Astrocyte (in vitro differentiated cells and primary cell): ENCODE results near the gene CDKN1A. TPM values are rescaled to one million over a fixed set of nuclear protein-coding genes. Genes with fewer than 3 reads are reported as not detected.

Experiments
- DNase-seq: peaks from one replicate; pipeline ENCODE4 v3.0.0-alpha.2; 2010; ENCODE audit warnings: low read depth
- FAIRE-seq: peaks from 2 replicates; lab custom pipeline; 2011; peaks lifted over from hg19 to GRCh38; lab: Jason Lieb, UNC
- H2AFZ ChIP-seq: 2 replicates; pipeline ENCODE4 v1.6.0; 2012; ENCODE audit warnings: low read depth, low read length, inconsistent platforms
- H3K27ac ChIP-seq: 2 replicates; pipeline ENCODE4 v1.5.1; 2011; ENCODE audit warnings: low read depth, low read length, inconsistent platforms
- H3K27me3 ChIP-seq: 2 replicates; pipeline ENCODE4 v1.6.0; 2011; ENCODE audit warnings: low read length, inconsistent platforms; ENCODE audit not compliant: insufficient read depth
- H3K36me3 ChIP-seq: 2 replicates; pipeline ENCODE4 v1.5.1; 2011; ENCODE audit warnings: low read length, inconsistent platforms; ENCODE audit not compliant: insufficient read depth
- H3K4me1 ChIP-seq: 2 replicates; pipeline ENCODE4 v1.5.1; 2011; ENCODE audit warnings: low read length, inconsistent platforms; ENCODE audit not compliant: insufficient read depth
- H3K4me2 ChIP-seq: 2 replicates; pipeline ENCODE4 v1.6.0; 2012; ENCODE audit warnings: low read length, inconsistent platforms
- H3K4me3 ChIP-seq: 2 replicates; pipeline ENCODE4 v1.5.1; 2011; ENCODE audit warnings: low read depth, mild to moderate bottlenecking, low read length, inconsistent platforms; ENCODE audit not compliant: insufficient read depth
- H3K79me2 ChIP-seq: 2 replicates; pipeline ENCODE4 v1.6.0; 2012; ENCODE audit warnings: mild to moderate bottlenecking, low read length, inconsistent platforms; ENCODE audit not compliant: insufficient read depth
- H3K9ac ChIP-seq: 2 replicates; pipeline ENCODE4 v1.6.0; 2012; ENCODE audit warnings: mild to moderate bottlenecking, low read length, inconsistent platforms
- H3K9me3 ChIP-seq: 2 replicates; pipeline ENCODE4 v1.5.1; 2012; ENCODE audit warnings: low read depth, mild to moderate bottlenecking, low read length, inconsistent platforms; ENCODE audit not compliant: insufficient read depth
- H4K20me1 ChIP-seq: 2 replicates; pipeline ENCODE4 v1.6.0; 2012; ENCODE audit warnings: low read length, inconsistent platforms; ENCODE audit not compliant: insufficient read depth
- H3K27ac Mint-ChIP-seq: one replicate; pipeline ENCODE4 v1.8.0; 2021; ENCODE audit warnings: mild to moderate bottlenecking, mixed read lengths; ENCODE audit not compliant: unreplicated experiment
- H3K27me3 Mint-ChIP-seq: one replicate; pipeline ENCODE4 v1.8.0; 2021; ENCODE audit warnings: low read depth, mixed read lengths; ENCODE audit not compliant: unreplicated experiment
- H3K36me3 Mint-ChIP-seq: one replicate; pipeline ENCODE4 v1.8.0; 2021; ENCODE audit warnings: low read depth, mixed read lengths; ENCODE audit not compliant: unreplicated experiment
- H3K4me1 Mint-ChIP-seq: one replicate; pipeline ENCODE4 v1.8.0; 2021; ENCODE audit warnings: low read depth, mixed read lengths; ENCODE audit not compliant: unreplicated experiment
- H3K4me3 Mint-ChIP-seq: one replicate; pipeline ENCODE4 v1.8.0; 2021; ENCODE audit warnings: mild to moderate bottlenecking, moderate library complexity, mixed read lengths; ENCODE audit not compliant: unreplicated experiment
- H3K9me3 Mint-ChIP-seq: one replicate; pipeline ENCODE4 v1.8.0; 2021; ENCODE audit warnings: mild to moderate bottlenecking, mixed read lengths; ENCODE audit not compliant: unreplicated experiment
- CTCF ChIP-seq: IDR thresholded peaks from 2 replicates; pipeline ENCODE4 v1.5.1; 2011; ENCODE audit warnings: low read depth, mild to moderate bottlenecking, inconsistent platforms, low read length, moderate library complexity; ENCODE audit not compliant: insufficient read depth
- EZH2 ChIP-seq: IDR thresholded peaks from 2 replicates; pipeline ENCODE4 v1.6.1; 2012; ENCODE audit warnings: mild to moderate bottlenecking, low read length, inconsistent platforms; ENCODE audit not compliant: insufficient read depth
- total RNA-seq: library from RNA; stranded (reverse); gene quantifications from 2 replicates; pipeline ENCODE4 v1.2.1, GENCODE V29; 2021

CDKN1A gene
- total RNA-seq, 1 donor from 2014 or later, result 1,014 TPM

- Mint-ChIP-seq H3K4me1 (no peaks in the 10 kb centered on the region), H3K9me3 (no peaks in the 10 kb centered on the region), H3K4me3 (no peak overlapping the region), H3K36me3 (peaks cover 2% of the 10 kb centered on the region), H3K27ac (no peak overlapping the region), H3K27me3 (peaks cover 6% of the 10 kb centered on the region)
- Histone ChIP-seq H3K36me3 (peaks cover 4% of the 10 kb centered on the region), H2AFZ (no peak overlapping the region), H3K27me3 (no peaks in the 10 kb centered on the region), H4K20me1 (peaks cover 22% of the 10 kb centered on the region), H3K4me3 (no peak overlapping the region), H3K9ac (no peak overlapping the region), H3K4me1 (no peaks in the 10 kb centered on the region), H3K27ac (no peak overlapping the region), H3K79me2 (no peaks in the 10 kb centered on the region), H3K9me3 (no peaks in the 10 kb centered on the region), H3K4me2 (no peak overlapping the region)
- FAIRE-seq (no peak), DNase-seq (no peak)
- TF ChIP-seq EZH2 (no peak), CTCF (no peak)
Observed at GRCh38 chr6:36692220-36692619, 13.7 kb downstream of the CDKN1A start.

DNA sequence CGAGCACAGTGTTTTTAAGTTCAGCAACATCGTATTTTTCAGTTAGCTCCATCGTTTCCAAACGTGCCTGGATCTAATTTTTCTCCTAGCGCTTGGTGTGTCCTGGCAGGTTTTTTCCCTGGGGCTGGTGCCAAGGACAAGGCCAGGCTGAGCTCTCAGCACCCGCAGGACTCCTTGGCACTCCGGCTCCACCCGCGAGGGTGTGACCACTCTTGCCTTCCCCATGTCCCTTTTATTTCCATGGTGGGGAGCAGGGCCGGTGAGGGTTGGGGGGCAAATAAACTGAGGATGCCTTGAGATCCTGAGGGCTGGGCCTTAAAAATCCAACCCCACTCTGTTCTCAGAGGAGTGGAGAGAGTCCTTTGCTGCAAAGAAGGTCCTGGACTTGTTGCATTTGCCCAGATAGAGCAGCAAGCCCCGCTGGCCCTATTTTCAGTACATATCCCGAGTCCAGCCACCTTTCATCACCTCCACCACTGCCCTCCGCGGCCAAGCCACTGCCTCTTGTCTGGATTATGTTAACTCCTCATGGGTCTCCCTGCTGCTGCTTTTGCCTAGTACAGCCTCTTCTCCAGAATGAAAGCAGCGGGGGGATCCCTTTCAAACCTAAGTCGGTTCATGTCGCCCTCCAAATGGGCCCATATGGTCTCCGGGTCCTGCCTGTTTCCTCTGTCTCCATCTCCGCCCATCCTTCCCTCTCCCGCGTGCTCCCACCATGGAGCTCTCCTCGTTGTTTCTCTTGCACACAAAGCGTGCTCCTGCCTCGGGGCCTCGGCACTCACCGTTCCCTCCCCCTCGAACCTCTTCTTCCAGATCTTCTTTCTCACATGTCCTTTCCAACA lies 14.6 kb downstream of the CDKN1A start:
- Histone ChIP-seq H3K27me3 (no peaks in the 10 kb centered on the region), H3K9me3 (no peaks in the 10 kb centered on the region), H4K20me1 (peaks cover 14% of the 10 kb centered on the region), H3K4me3 (no peak overlapping the region), H3K27ac (no peak overlapping the region), H3K4me2 (no peak overlapping the region), H2AFZ (no peak overlapping the region), H3K79me2 (no peaks in the 10 kb centered on the region), H3K9ac (no peak overlapping the region), H3K4me1 (no peaks in the 10 kb centered on the region), H3K36me3 (no peaks in the 10 kb centered on the region)
- Mint-ChIP-seq H3K9me3 (no peaks in the 10 kb centered on the region), H3K36me3 (peaks cover 2% of the 10 kb centered on the region), H3K27me3 (peaks cover 9% of the 10 kb centered on the region), H3K27ac (no peak overlapping the region), H3K4me1 (no peaks in the 10 kb centered on the region), H3K4me3 (no peak overlapping the region)
- TF ChIP-seq CTCF, result no peak
- TF ChIP-seq EZH2, result no peak
- no peak for DNase-seq
- no peak for FAIRE-seq

DNA sequence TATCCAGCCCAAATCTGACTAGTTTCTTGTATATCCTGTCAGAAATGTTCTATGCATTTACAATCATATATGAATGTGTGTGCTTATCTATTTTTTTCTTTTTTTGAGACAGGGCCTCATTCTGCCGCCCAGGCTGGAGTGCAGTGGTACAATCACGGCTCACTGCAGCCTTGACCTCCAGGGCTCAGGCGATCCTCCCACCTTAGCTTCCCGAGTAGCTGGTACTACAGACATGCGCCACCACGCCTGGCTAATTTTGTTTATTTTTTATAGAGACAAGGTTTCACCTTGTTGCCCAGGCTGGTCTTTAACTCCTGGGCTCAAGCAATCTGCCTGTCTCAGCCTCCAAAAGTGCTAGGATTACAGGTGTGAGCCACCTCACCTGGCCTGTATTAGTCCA lies 16.1 kb downstream of the CDKN1A start:
- Histone ChIP-seq H4K20me1 (peaks cover 2% of the 10 kb centered on the region), H3K27me3 (no peaks in the 10 kb centered on the region), H3K9me3 (no peaks in the 10 kb centered on the region), H3K4me1 (no peaks in the 10 kb centered on the region), H3K79me2 (no peaks in the 10 kb centered on the region), H3K4me3 (no peak overlapping the region), H3K9ac (no peak overlapping the region), H2AFZ (no peak overlapping the region), H3K27ac (no peak overlapping the region), H3K36me3 (no peaks in the 10 kb centered on the region), H3K4me2 (no peak overlapping the region)
- Mint-ChIP-seq H3K4me3 (no peak overlapping the region), H3K27me3 (peaks cover 20% of the 10 kb centered on the region), H3K9me3 (no peaks in the 10 kb centered on the region), H3K36me3 (peaks cover 2% of the 10 kb centered on the region), H3K4me1 (no peaks in the 10 kb centered on the region), H3K27ac (no peak overlapping the region)
- FAIRE-seq (no peak), DNase-seq (no peak)
- TF ChIP-seq CTCF (no peak), EZH2 (no peak)
